Measurements from ENCODE around the gene KXD1.

Gene KXD1

DNA sequence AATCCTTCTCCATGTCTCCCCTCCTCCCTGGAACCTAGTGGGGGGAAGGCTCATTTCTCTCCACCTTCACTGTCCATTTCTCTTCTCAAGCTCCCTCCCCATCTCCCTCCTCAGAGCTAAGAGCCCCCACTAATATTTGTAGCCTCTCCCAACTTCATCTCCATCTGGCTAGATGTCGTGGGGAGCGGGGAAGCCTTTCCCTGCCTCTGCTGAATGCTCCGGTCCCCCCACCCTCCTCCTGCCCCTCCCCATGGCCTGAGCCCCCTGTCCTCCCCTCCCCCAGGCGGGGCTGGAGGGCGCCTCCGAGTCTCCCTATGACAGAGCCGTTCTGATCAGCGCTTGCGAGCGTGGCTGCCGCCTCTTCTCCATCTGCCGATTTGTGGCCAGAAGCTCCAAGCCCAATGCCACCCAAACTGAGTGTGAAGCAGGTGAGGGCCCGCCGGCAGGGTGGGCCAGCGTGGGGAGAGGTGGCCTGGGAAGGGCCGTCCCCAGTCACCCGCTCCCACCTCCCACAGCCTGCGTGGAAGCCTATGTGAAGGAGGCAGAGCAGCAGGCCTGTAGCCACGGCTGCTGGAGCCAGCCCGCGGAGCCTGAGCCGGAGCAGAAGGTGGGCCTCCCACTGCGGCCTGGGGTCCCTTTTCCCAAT, 56.0 kb downstream of the KXD1 start:
- DNase-seq (ENCODE audit: low read depth in 2 of 2) = no peak

DNA sequence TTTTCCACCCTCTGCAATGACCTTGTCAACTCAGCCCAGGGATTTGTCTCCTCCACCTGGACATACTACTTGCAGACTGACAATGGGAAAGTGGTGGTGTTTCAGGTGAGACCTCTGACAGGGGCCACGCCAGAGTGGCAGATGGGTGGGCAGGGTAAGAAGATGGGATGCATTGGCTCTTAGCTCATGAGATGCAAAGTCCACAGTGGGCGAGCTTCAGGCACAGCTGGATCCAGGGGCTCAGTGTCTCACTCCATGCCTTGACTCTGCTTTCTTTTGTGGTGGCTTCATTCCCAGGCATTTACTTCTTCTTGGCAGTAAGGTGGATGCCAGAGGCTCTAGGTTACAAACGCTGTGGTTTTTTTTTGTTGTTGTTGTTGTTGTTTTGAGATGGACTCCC, 58.4 kb downstream of the KXD1 start:
- no peak for DNase-seq (ENCODE audit: low read depth in 2 of 2)

DNA sequence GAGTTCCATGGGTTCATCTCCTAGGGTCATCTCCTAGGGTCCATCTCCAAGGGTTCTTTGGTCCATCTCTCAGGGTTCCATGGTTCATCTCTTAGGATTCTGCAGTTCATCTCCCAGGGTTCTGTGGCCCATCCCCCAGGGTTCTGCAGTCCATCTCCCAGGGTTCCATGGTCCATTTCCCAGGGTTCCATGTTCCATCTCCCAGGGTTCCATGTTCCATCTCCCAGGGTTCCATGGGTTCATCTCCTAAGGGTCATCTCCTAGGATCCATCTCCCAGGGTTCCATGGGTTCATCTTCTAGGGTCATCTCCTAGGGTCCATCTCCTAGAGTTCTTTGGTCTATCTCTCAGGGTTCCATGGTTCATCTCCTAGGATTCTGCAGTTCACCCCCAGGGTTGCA, 59.9 kb downstream of the KXD1 start:
- DNase-seq (ENCODE audit: low read depth in 2 of 2) = no peak

DNA sequence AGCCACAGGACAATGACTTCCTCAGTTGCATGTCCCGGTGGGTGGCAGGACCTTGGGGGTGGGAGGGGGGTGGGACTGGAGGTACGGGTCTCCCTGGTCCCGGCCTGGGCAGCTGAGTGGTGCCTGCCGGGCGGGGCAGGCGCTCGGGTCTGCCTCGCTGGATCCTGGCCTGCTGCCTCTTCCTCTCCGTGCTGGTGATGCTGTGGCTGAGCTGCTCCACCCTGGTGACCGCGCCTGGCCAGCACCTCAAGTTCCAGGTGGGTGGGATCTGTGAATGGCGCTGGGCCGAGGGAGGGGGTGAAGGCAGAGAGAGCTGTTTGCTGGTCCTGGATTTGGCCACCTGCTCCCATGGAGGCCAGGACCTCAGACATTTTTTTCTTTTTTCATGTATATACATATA, 60.6 kb downstream of the KXD1 start:
- DNase-seq (ENCODE audit: low read depth in 2 of 2) = no peak

Data from stimulated activated CD8-positive, alpha-beta memory T cell treated with anti-CD3 and anti-CD28 coated beads, Interleukin-7, amount 100 ng/mL, for 1 hour (primary cell).